Activated CD4-positive, alpha-beta T cell treated with anti-CD3 and anti-CD28 coated beads for 48 hours (primary cell): ENCODE data around the gene BIRC3.
A peak's percentile ranks its signal among the peaks of the same experiment; 100 is the strongest.
"Not testable (repeated sequence)": the region's sequence is repeated elsewhere in the genome, so short reads cannot be mapped to it uniquely, and the experiment has no call there.

Source experiments
- DNase-seq: peaks from one replicate; pipeline ENCODE4 v3.0.0-alpha.2; 2020

The BIRC3 gene

GRCh38 chr11:102296757-102297156, 20.5 kb upstream of the BIRC3 start:
- DNase-seq, result not testable (repeated sequence)

GRCh38 chr11:102300837-102301236, 16.4 kb upstream of the BIRC3 start:
- peak; percentile 35 for DNase-seq

GRCh38 chr11:102302241-102302640, 15.0 kb upstream of the BIRC3 start:
- no peak for DNase-seq

GRCh38 chr11:102304686-102305085, 12.6 kb upstream of the BIRC3 start:
- DNase-seq, result no peak

- DNase-seq, result no peak
Measured at GRCh38 chr11:102305352-102306047, 11.8 kb upstream of the BIRC3 start.

GRCh38 chr11:102306048-102306597, 11.2 kb upstream of the BIRC3 start:
- DNase-seq, result no peak

GRCh38 chr11:102306817-102307726, 10.2 kb upstream of the BIRC3 start:
- DNase-seq, result no peak

- DNase-seq, result no peak
Measured at GRCh38 chr11:102307727-102308038, 9.6 kb upstream of the BIRC3 start.

GRCh38 chr11:102309621-102310541, 7.4 kb upstream of the BIRC3 start:
- peak; percentile 64 for DNase-seq

- DNase-seq, result no peak
Measured at GRCh38 chr11:102312667-102313066, 4.6 kb upstream of the BIRC3 start.

- no peak for DNase-seq
Measured at GRCh38 chr11:102313238-102313940, 3.9 kb upstream of the BIRC3 start.

- no peak for DNase-seq
Measured at GRCh38 chr11:102314784-102315183, 2.5 kb upstream of the BIRC3 start.

- no peak for DNase-seq
Measured at GRCh38 chr11:102316346-102316904, 859 bp upstream of the BIRC3 start.

- DNase-seq, result no peak
Measured at GRCh38 chr11:102317768-102318103, 452 bp downstream of the BIRC3 start.

- peak; percentile 76 for DNase-seq
Measured at GRCh38 chr11:102318469-102318868, 1.2 kb downstream of the BIRC3 start.

- DNase-seq, result no peak
Measured at GRCh38 chr11:102319544-102319943, 2.3 kb downstream of the BIRC3 start.

GRCh38 chr11:102320188-102320587, 2.9 kb downstream of the BIRC3 start:
- DNase-seq, result no peak

GRCh38 chr11:102320679-102321078, 3.4 kb downstream of the BIRC3 start:
- DNase-seq, result no peak

GRCh38 chr11:102322560-102322959, 5.3 kb downstream of the BIRC3 start:
- DNase-seq, result no peak

- no peak for DNase-seq
Measured at GRCh38 chr11:102323542-102324251, 6.4 kb downstream of the BIRC3 start.

- no peak for DNase-seq
Measured at GRCh38 chr11:102325088-102325487, 7.8 kb downstream of the BIRC3 start.
